Measurements from ENCODE around the gene MAG.
A peak's percentile ranks its signal among the peaks of the same experiment; 100 is the strongest.

The MAG gene

GRCh38 chr19:35352448-35353304 lies 60.7 kb downstream of the MAG start (continued):
- TF ChIP-seq REST (tag by site-specific recombination; IDR thresholded peaks at IDR 0.05) (peak; percentile 21; the same call in 1 of the 2 replicates), ZNF544 (tag by site-specific recombination; IDR thresholded peaks at IDR 0.05) (no peak), ZEB2 (tag by site-specific recombination; IDR thresholded peaks at IDR 0.05) (peak; percentile 72), REPIN1 (tag by site-specific recombination; IDR thresholded peaks at IDR 0.05; ENCODE audit: low read depth) (no peak), ZBTB21 (tag by site-specific recombination; IDR thresholded peaks at IDR 0.05) (peak; percentile 45; the same call in 1 of the 2 replicates), ZNF639 (tag by site-specific recombination; IDR thresholded peaks at IDR 0.05) (0 out of 2 replicates have a peak, but pooled peaks have one; percentile 10), ZBTB10 (tag by site-specific recombination; IDR thresholded peaks at IDR 0.05) (peak; percentile 68; the same call in 1 of the 2 replicates), SETDB1 (IDR thresholded peaks at IDR 0.05; ENCODE audit: insufficient read length, low read length) (no peak), ZNF768 (tag by site-specific recombination; IDR thresholded peaks at IDR 0.05) (no peak), ZNF2 (tag by site-specific recombination; IDR thresholded peaks at IDR 0.05) (peak; percentile 87; the same call in 1 of the 2 replicates), ZFP37 (tag by site-specific recombination; IDR thresholded peaks at IDR 0.05) (peak; percentile 70; the same call in 1 of the 2 replicates), MEIS1 (CRISPR knock-in tag; IDR thresholded peaks at IDR 0.05; ENCODE audit: borderline replicate concordance) (no peak), IKZF3 (tag by site-specific recombination; IDR thresholded peaks at IDR 0.05) (peak; percentile 72; the same call in 1 of the 2 replicates), ZNF24 (tag by site-specific recombination; IDR thresholded peaks at IDR 0.05) (peak; percentile 65; the same call in 1 of the 2 replicates), ZNF621 (tag by site-specific recombination; IDR thresholded peaks at IDR 0.05) (no peak), ZNF488 (tag by site-specific recombination; IDR thresholded peaks at IDR 0.05) (no peak), ZNF148 (tag by site-specific recombination; IDR thresholded peaks at IDR 0.05; ENCODE audit: borderline replicate concordance) (0 out of 2 replicates have a peak, but pooled peaks have one; percentile 0), ZSCAN30 (tag by site-specific recombination; IDR thresholded peaks at IDR 0.05) (0 out of 2 replicates have a peak, but pooled peaks have one; percentile 54), ZNF211 (tag by site-specific recombination; IDR thresholded peaks at IDR 0.05; ENCODE audit: low read depth) (no peak), ZNF654 (tag by site-specific recombination; IDR thresholded peaks at IDR 0.05; ENCODE audit: low read depth) (peak; percentile 99), GFI1B (tag by site-specific recombination; IDR thresholded peaks at IDR 0.05) (peak; percentile 80), ZNF366 (tag by site-specific recombination; conservative IDR thresholded peaks at IDR 0.05) (peak; percentile 77)
- TF ChIP-seq, protein P1, sequence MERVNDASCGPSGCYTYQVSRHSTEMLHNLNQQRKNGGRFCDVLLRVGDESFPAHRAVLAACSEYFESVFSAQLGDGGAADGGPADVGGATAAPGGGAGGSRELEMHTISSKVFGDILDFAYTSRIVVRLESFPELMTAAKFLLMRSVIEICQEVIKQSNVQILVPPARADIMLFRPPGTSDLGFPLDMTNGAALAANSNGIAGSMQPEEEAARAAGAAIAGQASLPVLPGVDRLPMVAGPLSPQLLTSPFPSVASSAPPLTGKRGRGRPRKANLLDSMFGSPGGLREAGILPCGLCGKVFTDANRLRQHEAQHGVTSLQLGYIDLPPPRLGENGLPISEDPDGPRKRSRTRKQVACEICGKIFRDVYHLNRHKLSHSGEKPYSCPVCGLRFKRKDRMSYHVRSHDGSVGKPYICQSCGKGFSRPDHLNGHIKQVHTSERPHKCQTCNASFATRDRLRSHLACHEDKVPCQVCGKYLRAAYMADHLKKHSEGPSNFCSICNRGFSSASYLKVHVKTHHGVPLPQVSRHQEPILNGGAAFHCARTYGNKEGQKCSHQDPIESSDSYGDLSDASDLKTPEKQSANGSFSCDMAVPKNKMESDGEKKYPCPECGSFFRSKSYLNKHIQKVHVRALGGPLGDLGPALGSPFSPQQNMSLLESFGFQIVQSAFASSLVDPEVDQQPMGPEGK (tag by site-specific recombination; IDR thresholded peaks at IDR 0.05) = peak; percentile 64
- TF ChIP-seq, protein P2, sequence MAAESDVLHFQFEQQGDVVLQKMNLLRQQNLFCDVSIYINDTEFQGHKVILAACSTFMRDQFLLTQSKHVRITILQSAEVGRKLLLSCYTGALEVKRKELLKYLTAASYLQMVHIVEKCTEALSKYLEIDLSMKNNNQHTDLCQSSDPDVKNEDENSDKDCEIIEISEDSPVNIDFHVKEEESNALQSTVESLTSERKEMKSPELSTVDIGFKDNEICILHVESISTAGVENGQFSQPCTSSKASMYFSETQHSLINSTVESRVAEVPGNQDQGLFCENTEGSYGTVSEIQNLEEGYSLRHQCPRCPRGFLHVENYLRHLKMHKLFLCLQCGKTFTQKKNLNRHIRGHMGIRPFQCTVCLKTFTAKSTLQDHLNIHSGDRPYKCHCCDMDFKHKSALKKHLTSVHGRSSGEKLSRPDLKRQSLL (tag by site-specific recombination; IDR thresholded peaks at IDR 0.05) = peak; percentile 78
